Mesothelial cell of epicardium (in vitro differentiated cells): ENCODE results near the gene AGTR1. TPM values are rescaled to one million over a fixed set of nuclear protein-coding genes. Genes with fewer than 3 reads are reported as not detected.

Experiments
- DNase-seq, 2 experiments: peaks; one replicate each; pipeline ENCODE4 v3.0.0; 2021; ENCODE audit warnings: low spot score in 2 of 2; ENCODE audit not compliant: unreplicated experiment in 2 of 2
- H3K27ac Mint-ChIP-seq: 2 replicates; pipeline ENCODE4 v1.8.0; 2021; ENCODE audit warnings: mixed read lengths
- H3K27me3 Mint-ChIP-seq: 2 replicates; pipeline ENCODE4 v1.8.0; 2021; ENCODE audit warnings: low read depth, mixed read lengths
- H3K36me3 Mint-ChIP-seq: 2 replicates; pipeline ENCODE4 v1.8.0; 2021; ENCODE audit warnings: mixed read lengths
- H3K4me1 Mint-ChIP-seq: 2 replicates; pipeline ENCODE4 v1.8.0; 2021; ENCODE audit warnings: mixed read lengths
- H3K4me3 Mint-ChIP-seq: 2 replicates; pipeline ENCODE4 v1.8.0; 2021; ENCODE audit warnings: mild to moderate bottlenecking, moderate library complexity, mixed read lengths
- H3K9me3 Mint-ChIP-seq: 2 replicates; pipeline ENCODE4 v1.8.0; 2021; ENCODE audit warnings: mixed read lengths
- CTCF ChIP-seq: fragments of 200-600 bp; sonication (generic); IDR thresholded peaks from one replicate; pipeline ENCODE4 v1.5.0; 2021; ENCODE audit warnings: antibody characterized with exemption; ENCODE audit not compliant: unreplicated experiment
- total RNA-seq: library from RNA; stranded (reverse); gene quantifications from 3 replicates; pipeline ENCODE4 v1.2.1, GENCODE V29; 2021

The AGTR1 gene
- total RNA-seq, 1 donor from 2014 or later, result 0.13 TPM

- no peaks in the 10 kb centered on the region for H3K36me3 Mint-ChIP-seq
- H3K4me3 Mint-ChIP-seq, result no peak overlapping the region
- H3K27ac Mint-ChIP-seq, result no peak overlapping the region
- H3K9me3 Mint-ChIP-seq, result peaks cover 3% of the 10 kb centered on the region
- DNase-seq, result no peak
- no peak for TF ChIP-seq CTCF
- H3K4me1 Mint-ChIP-seq, result peaks cover 40% of the 10 kb centered on the region
- H3K27me3 Mint-ChIP-seq, result no peaks in the 10 kb centered on the region
These were observed 93.4 kb downstream of the AGTR1 start for GRCh38 chr3:148790851-148791735.

- H3K27ac Mint-ChIP-seq, result no peak overlapping the region
- no peak for TF ChIP-seq CTCF
These were observed 94.2 kb downstream of the AGTR1 start for GRCh38 chr3:148791920-148792319.

DNA sequence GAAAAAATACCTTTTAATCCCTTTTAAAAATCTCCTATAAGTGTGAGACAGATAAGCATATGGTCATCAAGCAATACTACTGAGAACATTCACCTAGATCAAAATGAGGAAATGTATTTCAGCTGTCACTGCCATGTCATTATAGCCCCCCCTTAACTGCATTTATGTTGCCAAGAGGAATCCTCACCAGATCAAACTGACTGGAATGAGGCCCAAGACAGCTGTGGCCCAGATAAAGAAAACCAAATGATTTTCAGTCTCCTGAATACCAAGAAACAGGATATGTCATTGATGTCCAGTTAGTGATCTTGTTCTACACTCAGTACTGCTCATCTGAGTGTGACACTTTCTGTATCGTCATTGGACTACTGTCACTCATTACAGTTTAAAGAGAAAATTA lies 94.8 kb downstream of the AGTR1 start:
- Mint-ChIP-seq H3K27me3 (no peaks in the 10 kb centered on the region), H3K9me3 (no peaks in the 10 kb centered on the region), H3K4me3 (no peak overlapping the region), H3K4me1 (peaks cover 38% of the 10 kb centered on the region), H3K36me3 (no peaks in the 10 kb centered on the region), H3K27ac (no peak overlapping the region)
- TF ChIP-seq CTCF, result no peak
- no peak for DNase-seq

More at GRCh38 chr3:148791920-148792319, 94.2 kb downstream of the AGTR1 start:
- Mint-ChIP-seq H3K4me3 (no peak overlapping the region), H3K27me3 (no peaks in the 10 kb centered on the region), H3K9me3 (peaks cover 1% of the 10 kb centered on the region), H3K36me3 (no peaks in the 10 kb centered on the region), H3K4me1 (peaks cover 40% of the 10 kb centered on the region)
- DNase-seq, result no peak

Other genes with a start within 250 kb of the AGTR1 start
- 11.5 to 16.2 TPM (median 11.9 TPM) in 3 replicates for gene CPB1, start 129.9 kb downstream of the AGTR1 start, total RNA-seq
- 0.13 TPM in 1 of 3 replicates, not detected in the others for gene CPA3, start 167.4 kb downstream of the AGTR1 start, total RNA-seq